ENCODE results near the gene CIDEB.
A peak's percentile ranks its signal among the peaks of the same experiment; 100 is the strongest.

The CIDEB gene

GRCh38 chr14:24290746-24291145 lies 17.0 kb downstream of the CIDEB start:
- no peak for DNase-seq

- DNase-seq, result no peak
These were observed 18.0 kb downstream of the CIDEB start for GRCh38 chr14:24289649-24290280.

GRCh38 chr14:24286996-24287395 lies 20.8 kb downstream of the CIDEB start:
- no peak for DNase-seq

GRCh38 chr14:24285351-24285750 lies 22.4 kb downstream of the CIDEB start:
- DNase-seq, result no peak

- no peak for DNase-seq
These were observed 23.2 kb downstream of the CIDEB start for GRCh38 chr14:24284501-24285035.

- DNase-seq, result no peak
These were observed 23.8 kb downstream of the CIDEB start for GRCh38 chr14:24283796-24284460.

- DNase-seq, result no peak
These were observed 25.0 kb downstream of the CIDEB start for GRCh38 chr14:24282736-24283135.

GRCh38 chr14:24281636-24282035 lies 26.1 kb downstream of the CIDEB start:
- DNase-seq, result no peak

- no peak for DNase-seq
These were observed 26.8 kb downstream of the CIDEB start for GRCh38 chr14:24280797-24281460.

- DNase-seq, result peak; percentile 77
These were observed 28.2 kb downstream of the CIDEB start for GRCh38 chr14:24279301-24280186.

GRCh38 chr14:24278424-24278823 lies 29.4 kb downstream of the CIDEB start:
- no peak for DNase-seq

GRCh38 chr14:24277606-24278321 lies 30.0 kb downstream of the CIDEB start:
- DNase-seq, result no peak

GRCh38 chr14:24277071-24277470 lies 30.7 kb downstream of the CIDEB start:
- no peak for DNase-seq

- peak; percentile 32 for DNase-seq
These were observed 33.7 kb downstream of the CIDEB start for GRCh38 chr14:24274101-24274543.

- no peak for DNase-seq
These were observed 34.3 kb downstream of the CIDEB start for GRCh38 chr14:24273422-24273998.

GRCh38 chr14:24272467-24272866 lies 35.3 kb downstream of the CIDEB start:
- no peak for DNase-seq

- DNase-seq, result no peak
These were observed 35.9 kb downstream of the CIDEB start for GRCh38 chr14:24271834-24272263.

- DNase-seq, result peak; percentile 92
These were observed 36.5 kb downstream of the CIDEB start, which contains the start of gene RABGGTA for GRCh38 chr14:24271134-24271833. Gene RABGGTA (minus strand): TSS chr14:24271597. CDS start chr14:24271115, 482 bp downstream.

GRCh38 chr14:24270537-24271133 lies 37.1 kb downstream of the CIDEB start:
- peak; percentile 44 for DNase-seq

GRCh38 chr14:24269910-24270536 lies 37.8 kb downstream of the CIDEB start:
- no peak for DNase-seq
